SIG-M5 (cell line): ENCODE data around the gene TMEM45A.
"Not testable (repeated sequence)": the region's sequence is repeated elsewhere in the genome, so short reads cannot be mapped to it uniquely, and the experiment has no call there.

Experiments
- DNase-seq: peaks from one replicate; lab custom pipeline; 2025; lab: John Stamatoyannopoulos, UW

TMEM45A gene

DNA sequence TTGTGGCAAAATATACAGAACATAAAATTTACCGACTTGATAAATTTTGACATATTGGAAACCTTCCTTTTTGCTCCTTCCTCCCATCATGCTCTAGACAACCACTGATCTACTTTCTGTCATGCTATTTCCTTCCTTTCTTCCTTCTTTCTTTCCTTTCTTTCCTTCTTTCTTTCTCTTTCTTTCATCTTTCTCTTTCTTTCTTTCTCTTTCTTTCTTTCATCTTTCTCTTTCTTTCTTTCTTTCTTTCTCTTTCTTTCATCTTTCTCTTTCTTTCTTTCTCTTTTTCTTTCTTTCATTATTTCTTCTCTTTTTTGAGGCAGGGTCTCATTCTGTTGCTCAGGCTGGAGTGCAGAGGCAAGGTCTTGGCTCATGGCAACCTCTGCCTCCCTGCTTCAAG, 8.9 kb upstream of the TMEM45A start:
- DNase-seq: no peak

- no peak for DNase-seq
These were observed 5.6 kb upstream of the TMEM45A start for GRCh38 chr3:100486808-100487207.

DNA sequence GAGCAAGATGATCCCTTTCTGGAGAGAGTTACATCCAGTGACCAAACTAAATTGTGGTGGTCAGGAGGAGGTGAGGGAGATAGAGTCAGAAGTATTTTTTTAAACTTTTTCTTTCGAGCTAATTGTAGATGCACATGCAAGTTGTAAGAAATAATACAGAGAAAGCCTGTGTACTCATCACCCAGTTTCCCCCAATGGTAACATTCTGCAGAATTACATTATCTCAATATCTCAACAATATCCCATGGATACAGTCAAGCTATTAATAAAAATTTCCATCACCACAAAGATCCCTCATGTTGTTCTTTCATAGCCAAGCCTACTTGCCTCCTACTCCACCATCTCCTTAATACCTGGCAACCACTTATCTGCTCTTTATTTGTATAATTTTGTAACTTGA, 3.3 kb upstream of the TMEM45A start:
- no peak for DNase-seq

DNA sequence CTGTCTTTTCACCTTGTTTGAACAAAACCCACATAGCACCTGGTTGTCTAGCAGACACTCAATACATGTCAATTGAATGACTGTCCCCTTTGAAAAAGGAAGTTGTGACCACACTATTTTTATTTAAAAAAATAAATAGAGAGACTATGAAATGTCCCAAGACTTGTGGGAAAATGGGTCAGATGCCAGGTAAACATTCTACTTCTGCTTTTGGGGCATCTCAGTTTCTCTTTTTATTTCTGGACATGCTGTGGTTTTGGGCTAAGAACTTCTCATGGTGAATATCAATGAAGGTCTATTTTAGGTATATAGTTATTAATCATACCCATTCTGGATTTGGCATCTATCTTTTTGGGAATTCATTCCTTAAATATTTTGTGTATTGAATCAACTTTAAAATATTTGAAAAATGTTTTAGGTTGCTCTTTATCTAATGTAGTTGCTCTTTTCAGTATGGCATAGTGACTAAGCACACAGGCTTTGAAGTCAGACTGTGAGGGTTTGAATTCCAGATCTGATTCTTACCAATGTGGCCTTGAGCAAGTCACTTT, 4.4 kb downstream of the TMEM45A start:
- no peak for DNase-seq

- no peak for DNase-seq
These were observed 7.2 kb downstream of the TMEM45A start for GRCh38 chr3:100499651-100500050.

DNA sequence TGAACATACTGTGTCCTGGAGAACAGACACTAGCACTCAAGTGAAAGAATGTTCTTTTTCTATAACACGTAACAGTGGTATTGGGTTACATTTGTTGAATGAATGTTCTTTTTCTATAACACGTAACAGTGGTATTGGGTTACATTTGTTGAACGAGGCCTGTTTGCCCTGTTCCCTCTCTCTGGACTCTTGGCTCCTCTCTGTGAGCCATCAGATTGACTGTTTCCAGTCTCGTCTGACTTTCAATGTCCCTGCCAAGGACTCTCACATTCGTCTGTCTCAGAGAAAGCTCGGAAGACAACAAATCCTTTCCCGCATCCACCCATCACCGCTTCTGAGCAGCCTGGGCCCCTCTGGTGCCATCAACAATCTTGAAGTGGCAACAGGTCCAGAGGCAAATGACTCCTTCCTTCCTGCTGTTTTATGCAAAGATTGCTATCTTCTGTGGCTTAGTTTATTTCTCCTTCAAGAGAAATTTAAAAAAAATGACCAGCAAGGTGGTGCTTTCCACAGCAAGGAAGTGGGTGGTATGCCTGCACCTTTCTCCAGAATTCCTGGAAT, 8.0 kb downstream of the TMEM45A start:
- no peak for DNase-seq

DNA sequence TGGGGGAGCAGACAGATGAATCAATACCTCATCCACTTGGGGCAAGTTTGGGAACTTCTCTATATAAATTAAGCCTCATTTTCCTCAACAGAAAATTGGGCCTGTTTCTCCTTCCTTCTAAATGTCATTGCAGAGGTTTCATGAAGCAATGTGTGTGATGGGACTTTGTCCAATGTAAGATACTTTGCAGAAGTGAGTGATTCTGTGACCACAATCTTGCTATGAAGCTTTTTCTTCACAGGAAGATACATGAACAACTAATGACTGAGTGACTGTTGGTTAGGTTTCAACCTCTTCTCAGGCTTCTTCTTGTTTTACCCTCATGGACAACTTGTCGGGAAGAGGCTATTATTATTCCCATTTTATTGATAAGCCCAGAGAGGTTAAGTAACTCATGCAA, 11.0 kb downstream of the TMEM45A start:
- DNase-seq: no peak

GRCh38 chr3:100506355-100506754, 13.9 kb downstream of the TMEM45A start:
- no peak for DNase-seq

DNA sequence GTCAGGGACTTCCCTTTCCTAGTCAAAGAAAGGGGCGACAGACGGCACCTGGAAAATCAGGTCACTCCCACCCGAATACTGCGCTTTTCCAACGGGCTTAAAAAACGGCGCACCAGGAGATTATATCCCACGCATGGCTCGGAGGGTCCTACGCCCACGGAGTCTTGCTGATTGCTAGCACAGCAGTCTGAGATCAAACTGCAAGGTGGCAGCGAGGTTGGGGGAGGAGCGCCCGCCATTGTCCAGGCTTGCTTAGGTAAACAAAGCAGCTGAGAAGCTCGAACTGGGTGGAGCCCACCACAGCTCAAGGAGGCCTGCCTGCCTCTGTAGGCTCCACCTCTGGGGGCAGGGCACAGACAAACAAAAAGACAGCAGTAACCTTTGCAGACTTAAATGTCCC, 17.4 kb downstream of the TMEM45A start:
- DNase-seq: not testable (repeated sequence)

DNA sequence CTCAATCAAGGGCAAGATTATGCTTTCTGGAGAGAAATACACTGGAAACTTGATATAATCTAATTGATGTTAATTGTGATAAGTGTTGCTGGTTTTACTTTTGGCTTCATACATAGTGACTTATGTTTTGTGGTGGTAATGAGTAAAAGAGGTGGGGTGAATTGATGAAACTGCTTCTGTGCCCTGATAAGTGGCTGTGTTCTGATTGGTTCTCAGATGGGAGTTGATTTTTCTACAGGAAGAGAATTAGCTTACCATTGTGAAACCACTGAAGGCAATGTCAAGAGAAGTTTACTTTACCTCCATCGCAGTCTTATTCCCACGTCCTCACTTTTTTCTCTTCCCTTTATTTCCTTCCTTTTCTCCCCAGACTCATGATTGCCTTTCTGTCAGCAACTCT, 23.8 kb downstream of the TMEM45A start:
- DNase-seq: no peak

- no peak for DNase-seq
These were observed 24.4 kb downstream of the TMEM45A start for GRCh38 chr3:100516838-100517237.

- no peak for DNase-seq
These were observed 24.9 kb downstream of the TMEM45A start for GRCh38 chr3:100517276-100517675.

DNA sequence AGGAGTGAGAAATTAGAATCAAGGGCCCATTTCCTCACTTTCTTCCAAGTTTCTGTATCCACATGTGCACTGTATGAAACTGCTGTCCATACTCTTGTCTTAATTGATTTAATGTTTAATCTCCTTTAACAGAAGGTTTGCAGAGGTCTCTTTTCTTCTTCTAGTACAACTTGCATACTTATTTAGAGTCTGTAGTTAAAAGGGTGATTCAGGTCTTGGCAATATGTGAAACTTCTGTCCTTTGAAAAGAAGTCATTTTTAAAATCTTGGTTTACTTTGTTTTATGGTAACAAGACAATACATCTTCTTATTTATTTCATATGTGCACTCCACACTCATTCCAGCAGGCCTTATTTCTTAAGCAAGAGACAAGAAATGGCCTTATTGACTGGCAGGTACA, 25.8 kb downstream of the TMEM45A start:
- DNase-seq: no peak

GRCh38 chr3:100518983-100519382, 26.6 kb downstream of the TMEM45A start:
- peak; percentile 10 for DNase-seq

DNA sequence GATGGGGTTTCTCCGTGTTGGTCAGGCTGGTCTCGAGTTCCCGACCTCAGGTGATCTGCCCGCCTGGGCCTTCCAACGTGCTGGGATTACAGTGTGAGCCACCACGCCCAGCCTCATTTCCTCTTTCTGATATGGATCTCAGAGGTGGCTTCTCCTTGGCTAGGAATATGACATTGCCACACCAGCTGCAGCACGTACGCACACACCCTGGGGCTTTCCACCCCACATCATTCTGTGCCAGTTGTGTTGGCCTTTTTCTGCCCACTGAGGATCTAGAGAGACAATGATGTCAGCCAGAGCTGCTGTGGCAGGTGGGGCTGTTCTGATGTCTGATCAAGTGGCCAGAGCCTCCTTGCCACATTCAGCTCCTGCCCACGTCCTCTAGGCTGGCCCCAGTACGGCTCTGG, 29.0 kb downstream of the TMEM45A start:
- DNase-seq: peak; percentile 90

GRCh38 chr3:100522125-100522524, 29.7 kb downstream of the TMEM45A start:
- no peak for DNase-seq

GRCh38 chr3:100523050-100523760, 30.8 kb downstream of the TMEM45A start:
- DNase-seq: no peak

DNA sequence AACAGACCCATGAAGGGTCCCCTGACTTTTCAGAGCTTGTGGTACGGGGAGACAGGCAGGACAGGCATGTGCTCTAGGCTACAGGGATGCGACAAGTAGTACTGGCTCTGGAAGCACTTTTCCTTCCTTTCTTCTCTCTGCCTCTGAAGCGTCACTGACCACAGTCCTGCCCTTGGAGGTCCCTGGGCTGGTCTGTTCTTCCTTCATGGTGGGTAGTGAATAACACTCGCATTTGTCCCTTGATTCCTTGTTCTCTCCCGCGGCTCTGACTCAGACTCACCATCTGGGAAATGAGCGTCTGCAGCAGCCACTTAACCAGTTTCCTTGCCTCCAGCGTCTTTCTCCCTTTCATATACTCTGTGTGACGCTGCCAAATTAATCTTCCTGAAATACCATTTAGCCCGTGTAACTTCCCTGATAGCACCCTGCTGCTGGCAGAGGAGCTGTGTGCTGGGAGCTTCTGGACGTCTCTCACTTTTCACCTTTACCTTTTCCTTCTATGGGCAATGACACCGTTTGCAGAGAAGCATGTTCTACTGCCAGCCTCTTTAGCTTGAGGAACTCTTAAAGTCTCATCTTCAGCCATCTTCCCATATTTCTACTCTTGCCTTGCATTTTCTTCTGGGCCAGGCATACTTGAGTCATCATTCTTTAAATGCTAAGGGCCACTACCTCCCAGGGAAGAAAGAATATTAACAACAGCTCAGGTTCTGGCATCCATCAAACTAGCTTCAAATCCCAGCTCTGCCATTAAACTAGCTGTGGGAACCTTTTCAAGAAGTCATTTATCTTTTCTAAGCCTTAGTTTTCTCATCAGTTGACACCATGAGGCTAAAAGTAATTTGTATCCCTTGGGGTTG, 33.6 kb downstream of the TMEM45A start:
- DNase-seq: no peak

- no peak for DNase-seq
These were observed 34.4 kb downstream of the TMEM45A start for GRCh38 chr3:100526613-100527346.

- no peak for DNase-seq
These were observed 34.9 kb downstream of the TMEM45A start for GRCh38 chr3:100527347-100527735.

GRCh38 chr3:100531093-100531492, 38.7 kb downstream of the TMEM45A start:
- no peak for DNase-seq

- no peak for DNase-seq
These were observed 40.0 kb downstream of the TMEM45A start for GRCh38 chr3:100532411-100532810.
